Osteoblast (primary cell): ENCODE results near the gene PRR19. TPM values are rescaled to one million over a fixed set of nuclear protein-coding genes. Genes with fewer than 3 reads are reported as not detected.
A peak's percentile ranks its signal among the peaks of the same experiment; 100 is the strongest.

Experiments used
- DNase-seq: peaks from one replicate; pipeline ENCODE4 v3.0.0; 2011; ENCODE audit warnings: low spot score, mixed read lengths; ENCODE audit not compliant: insufficient read length; ENCODE audit errors: missing footprints
- H2AFZ ChIP-seq: 2 replicates; pipeline ENCODE4 v1.6.0; 2011; ENCODE audit warnings: mild to moderate bottlenecking, low read length
- H3K27ac ChIP-seq: 2 replicates; pipeline ENCODE4 v1.5.1; 2011; ENCODE audit warnings: mild to moderate bottlenecking, low read depth, low read length, moderate library complexity
- H3K27me3 ChIP-seq: 2 replicates; pipeline ENCODE4 v1.6.0; 2012; ENCODE audit warnings: mild to moderate bottlenecking, control low read depth, inconsistent platforms, low read length, moderate library complexity; ENCODE audit not compliant: insufficient read depth
- H3K36me3 ChIP-seq: 2 replicates; pipeline ENCODE4 v1.5.1; 2011; ENCODE audit warnings: mild to moderate bottlenecking, low read length, control low read depth, moderate library complexity; ENCODE audit not compliant: insufficient read depth
- H3K4me1 ChIP-seq: 2 replicates; pipeline ENCODE4 v1.5.1; 2011; ENCODE audit warnings: mild to moderate bottlenecking, low read length, control low read depth, moderate library complexity; ENCODE audit not compliant: insufficient read depth
- H3K4me2 ChIP-seq: 2 replicates; pipeline ENCODE4 v1.6.0; 2011; ENCODE audit warnings: mild to moderate bottlenecking, low read length; ENCODE audit not compliant: insufficient read depth
- H3K4me3 ChIP-seq: fragments of 200-600 bp; sonication (generic); 3 replicates; pipeline ENCODE4 v1.5.1; 2012; ENCODE audit warnings: mild to moderate bottlenecking, low read length, inconsistent platforms; ENCODE audit not compliant: insufficient read depth
- H3K79me2 ChIP-seq: 2 replicates; pipeline ENCODE4 v1.6.0; 2012; ENCODE audit warnings: mild to moderate bottlenecking, low read length, control low read depth, inconsistent platforms; ENCODE audit not compliant: insufficient read depth
- H3K9me3 ChIP-seq: 2 replicates; pipeline ENCODE4 v1.5.1; 2011; ENCODE audit warnings: low read depth, low read length, control low read depth
- H4K20me1 ChIP-seq: 2 replicates; pipeline ENCODE4 v1.6.0; 2012; ENCODE audit warnings: mild to moderate bottlenecking, low read length, control low read depth; ENCODE audit not compliant: insufficient read depth
- total RNA-seq: library from RNA; depleted of rRNA; stranded (reverse); fragments of >200 nt; gene quantifications from 2 replicates; pipeline ENCODE4 v1.2.3, GENCODE V29; 2012
- TF ChIP-seq, protein P1 (sequence below): IDR thresholded peaks from 2 replicates; pipeline ENCODE4 v1.5.1; 2011; ENCODE audit warnings: mild to moderate bottlenecking, low read depth, low read length, moderate library complexity; ENCODE audit errors: extremely low read depth

PRR19 gene
- total RNA-seq, 1 donor: 0.36 TPM

DNA sequence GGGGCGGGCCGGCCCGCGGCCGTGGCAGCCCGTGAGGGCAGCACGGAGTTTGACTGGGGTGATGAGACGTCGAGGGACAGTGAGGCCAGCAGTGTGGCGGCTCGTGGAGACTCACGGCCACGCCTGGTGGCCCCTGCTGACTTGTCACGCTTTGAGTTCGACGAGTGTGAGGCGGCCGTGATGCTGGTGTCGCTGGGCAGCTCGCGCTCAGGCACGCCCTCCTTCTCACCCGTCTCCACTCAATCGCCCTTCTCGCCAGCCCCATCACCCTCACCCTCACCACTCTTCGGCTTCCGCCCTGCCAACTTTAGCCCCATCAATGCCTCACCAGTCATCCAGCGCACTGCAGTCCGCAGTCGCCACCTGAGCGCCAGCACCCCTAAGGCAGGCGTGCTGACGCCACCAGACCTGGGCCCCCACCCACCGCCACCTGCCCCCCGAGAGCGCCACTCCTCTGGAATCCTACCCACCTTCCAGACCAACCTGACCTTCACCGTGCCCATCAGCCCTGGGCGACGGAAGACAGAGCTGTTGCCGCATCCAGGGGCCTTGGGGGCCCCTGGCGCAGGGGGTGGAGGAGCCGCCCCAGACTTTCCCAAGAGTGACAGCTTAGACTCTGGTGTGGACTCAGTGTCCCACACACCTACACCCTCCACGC lies 28.4 kb upstream of the PRR19 start:
- Histone ChIP-seq H3K27me3 (no peaks in the 10 kb centered on the region), H2AFZ (no peak overlapping the region), H3K36me3 (peaks cover 33% of the 10 kb centered on the region), H3K9me3 (no peaks in the 10 kb centered on the region), H3K4me1 (peaks cover 43% of the 10 kb centered on the region), H4K20me1 (peaks cover 48% of the 10 kb centered on the region), H3K27ac (no peak overlapping the region), H3K79me2 (peaks cover 88% of the 10 kb centered on the region), H3K4me3 (no peak overlapping the region), H3K4me2 (no peak overlapping the region)
- DNase-seq: no peak
- TF ChIP-seq, protein P1, sequence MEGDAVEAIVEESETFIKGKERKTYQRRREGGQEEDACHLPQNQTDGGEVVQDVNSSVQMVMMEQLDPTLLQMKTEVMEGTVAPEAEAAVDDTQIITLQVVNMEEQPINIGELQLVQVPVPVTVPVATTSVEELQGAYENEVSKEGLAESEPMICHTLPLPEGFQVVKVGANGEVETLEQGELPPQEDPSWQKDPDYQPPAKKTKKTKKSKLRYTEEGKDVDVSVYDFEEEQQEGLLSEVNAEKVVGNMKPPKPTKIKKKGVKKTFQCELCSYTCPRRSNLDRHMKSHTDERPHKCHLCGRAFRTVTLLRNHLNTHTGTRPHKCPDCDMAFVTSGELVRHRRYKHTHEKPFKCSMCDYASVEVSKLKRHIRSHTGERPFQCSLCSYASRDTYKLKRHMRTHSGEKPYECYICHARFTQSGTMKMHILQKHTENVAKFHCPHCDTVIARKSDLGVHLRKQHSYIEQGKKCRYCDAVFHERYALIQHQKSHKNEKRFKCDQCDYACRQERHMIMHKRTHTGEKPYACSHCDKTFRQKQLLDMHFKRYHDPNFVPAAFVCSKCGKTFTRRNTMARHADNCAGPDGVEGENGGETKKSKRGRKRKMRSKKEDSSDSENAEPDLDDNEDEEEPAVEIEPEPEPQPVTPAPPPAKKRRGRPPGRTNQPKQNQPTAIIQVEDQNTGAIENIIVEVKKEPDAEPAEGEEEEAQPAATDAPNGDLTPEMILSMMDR: no peak

DNA sequence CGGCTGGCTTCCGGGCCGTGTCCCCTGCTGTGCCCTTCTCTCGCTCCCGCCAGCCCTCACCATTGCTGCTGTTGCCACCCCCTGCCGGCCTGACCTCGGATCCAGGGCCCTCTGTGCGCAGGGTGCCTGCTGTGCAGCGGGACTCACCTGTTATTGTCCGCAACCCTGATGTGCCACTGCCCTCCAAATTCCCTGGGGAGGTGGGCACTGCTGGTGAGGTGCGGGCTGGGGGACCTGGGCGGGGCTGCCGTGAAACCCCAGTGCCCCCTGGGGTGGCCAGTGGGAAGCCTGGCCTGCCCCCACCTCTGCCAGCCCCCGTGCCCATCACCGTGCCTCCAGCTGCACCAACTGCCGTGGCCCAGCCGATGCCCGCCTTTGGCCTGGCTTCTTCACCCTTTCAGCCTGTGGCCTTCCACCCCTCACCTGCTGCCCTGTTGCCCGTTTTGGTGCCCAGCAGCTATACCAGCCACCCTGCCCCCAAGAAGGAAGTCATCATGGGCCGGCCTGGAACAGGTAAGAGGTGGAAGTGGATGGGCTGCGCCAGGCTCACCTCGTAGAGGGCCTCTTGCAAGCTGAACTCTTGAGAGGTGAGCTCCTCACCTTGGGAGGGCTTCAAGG lies 27.8 kb upstream of the PRR19 start:
- peaks cover 49% of the 10 kb centered on the region for H3K4me1 ChIP-seq
- H2AFZ ChIP-seq: no peak overlapping the region
- no peaks in the 10 kb centered on the region for H3K9me3 ChIP-seq
- DNase-seq: no peak
- H4K20me1 ChIP-seq: peaks cover 50% of the 10 kb centered on the region
- H3K4me3 ChIP-seq: no peak overlapping the region
- H3K79me2 ChIP-seq: peaks cover 94% of the 10 kb centered on the region
- H3K27ac ChIP-seq: no peak overlapping the region
- TF ChIP-seq, protein P1: no peak
- H3K36me3 ChIP-seq: peaks cover 33% of the 10 kb centered on the region
- no peak overlapping the region for H3K4me2 ChIP-seq
- H3K27me3 ChIP-seq: no peaks in the 10 kb centered on the region

DNA sequence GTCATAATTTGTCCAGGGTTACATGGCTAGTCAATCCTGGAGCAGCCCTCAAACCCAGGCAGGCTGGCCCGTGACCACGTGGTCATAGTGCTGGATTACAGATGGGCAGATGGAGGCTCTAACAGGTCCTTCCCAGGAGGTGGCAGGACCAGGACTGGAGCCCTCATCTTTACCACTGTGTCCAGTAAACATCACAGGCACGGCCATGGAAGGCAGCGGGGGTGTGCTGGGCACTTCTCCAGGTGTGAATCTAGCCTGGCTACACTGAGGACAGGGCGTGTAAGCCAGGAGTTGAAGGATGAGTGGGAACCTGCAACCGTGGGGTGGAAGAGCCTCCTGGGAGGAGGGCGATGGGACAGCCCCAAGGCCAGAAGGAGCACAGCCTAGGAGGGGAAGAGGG lies 26.8 kb upstream of the PRR19 start:
- H3K9me3 ChIP-seq: no peaks in the 10 kb centered on the region
- peak overlapping the region; percentile 29 for H3K4me3 ChIP-seq
- TF ChIP-seq, protein P1: no peak
- H3K4me2 ChIP-seq: no peak overlapping the region
- H3K79me2 ChIP-seq: peaks cover 93% of the 10 kb centered on the region
- H3K36me3 ChIP-seq: peaks cover 33% of the 10 kb centered on the region
- H3K27me3 ChIP-seq: no peaks in the 10 kb centered on the region
- no peak overlapping the region for H2AFZ ChIP-seq
- H3K4me1 ChIP-seq: peaks cover 52% of the 10 kb centered on the region
- H4K20me1 ChIP-seq: peaks cover 55% of the 10 kb centered on the region
- H3K27ac ChIP-seq: no peak overlapping the region
- no peak for DNase-seq

DNA sequence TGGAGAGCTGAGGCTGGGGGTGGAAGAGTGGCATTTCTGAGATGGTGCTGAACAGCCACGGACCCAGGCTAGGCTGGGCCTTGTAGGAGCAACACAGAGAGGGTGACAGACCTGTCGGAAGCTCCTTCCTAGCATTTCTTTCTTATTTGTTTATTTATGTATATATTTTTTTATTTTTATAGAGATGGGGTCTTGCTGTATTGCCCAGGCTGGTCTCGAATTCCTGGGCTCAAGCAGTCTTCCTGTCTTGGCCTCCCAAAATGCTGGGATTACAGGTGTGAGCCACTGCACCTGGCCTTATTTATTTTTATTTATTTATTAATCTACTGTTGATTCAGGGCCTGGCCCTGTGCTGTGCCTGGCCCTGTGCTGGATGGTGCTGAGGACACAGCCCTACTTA lies 26.4 kb upstream of the PRR19 start:
- Histone ChIP-seq H3K27me3 (no peaks in the 10 kb centered on the region), H3K4me3 (no peak overlapping the region), H3K4me2 (no peak overlapping the region), H3K79me2 (peaks cover 93% of the 10 kb centered on the region), H3K27ac (no peak overlapping the region), H2AFZ (no peak overlapping the region), H3K9me3 (no peaks in the 10 kb centered on the region), H3K36me3 (peaks cover 33% of the 10 kb centered on the region), H3K4me1 (peaks cover 51% of the 10 kb centered on the region), H4K20me1 (peaks cover 55% of the 10 kb centered on the region)
- DNase-seq: no peak
- TF ChIP-seq, protein P1: no peak
